Measurements from ENCODE around the gene SLC66A2.
A peak's percentile ranks its signal among the peaks of the same experiment; 100 is the strongest.

SLC66A2 gene

DNA sequence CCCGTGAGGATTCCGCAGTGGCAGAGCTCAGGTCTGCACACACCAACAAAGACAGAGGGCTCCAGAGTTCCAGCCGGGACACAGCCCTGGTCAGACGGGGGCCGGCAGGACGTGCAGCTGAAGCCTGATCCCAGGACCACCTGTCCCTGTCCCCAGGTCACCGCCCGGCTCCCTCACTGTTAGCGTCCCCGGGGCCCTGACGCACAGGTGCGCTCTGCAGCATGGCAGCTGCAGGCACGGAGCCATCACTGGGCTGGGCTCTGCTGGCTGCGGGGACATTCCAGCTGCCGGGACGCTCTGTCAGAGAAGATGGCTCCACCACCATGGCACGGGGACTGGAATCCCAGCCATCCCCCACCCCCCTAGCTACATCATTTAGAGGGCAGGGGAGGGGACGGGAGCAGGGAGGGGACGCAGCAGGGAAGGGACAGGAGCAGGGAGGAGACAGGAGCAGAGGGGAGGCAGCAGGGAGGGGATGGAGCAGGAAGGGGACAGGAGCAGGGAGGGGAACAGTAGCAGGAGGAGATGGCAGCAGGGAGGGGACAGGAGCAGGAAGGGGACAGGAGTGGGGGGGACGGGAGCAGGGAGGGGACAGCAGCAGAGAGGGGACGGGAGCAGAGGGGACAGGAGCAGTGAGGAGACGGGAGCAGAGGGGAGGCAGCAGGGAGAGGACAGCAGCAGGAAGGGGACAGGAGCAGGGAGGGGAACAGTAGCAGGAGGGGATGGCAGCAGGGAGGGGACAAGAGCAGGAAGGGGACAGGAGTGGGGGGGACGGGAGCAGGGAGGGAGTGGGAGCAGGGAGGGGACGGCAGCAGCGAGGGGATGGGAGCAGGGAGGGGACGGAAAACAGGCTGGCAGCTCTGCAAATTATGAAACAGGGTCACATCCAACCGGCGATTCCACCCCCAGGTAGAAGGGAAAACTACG lies 39.8 kb downstream of the SLC66A2 start:
- DNase-seq (ENCODE audit: low read depth) = no peak
- TF ChIP-seq, protein P1, sequence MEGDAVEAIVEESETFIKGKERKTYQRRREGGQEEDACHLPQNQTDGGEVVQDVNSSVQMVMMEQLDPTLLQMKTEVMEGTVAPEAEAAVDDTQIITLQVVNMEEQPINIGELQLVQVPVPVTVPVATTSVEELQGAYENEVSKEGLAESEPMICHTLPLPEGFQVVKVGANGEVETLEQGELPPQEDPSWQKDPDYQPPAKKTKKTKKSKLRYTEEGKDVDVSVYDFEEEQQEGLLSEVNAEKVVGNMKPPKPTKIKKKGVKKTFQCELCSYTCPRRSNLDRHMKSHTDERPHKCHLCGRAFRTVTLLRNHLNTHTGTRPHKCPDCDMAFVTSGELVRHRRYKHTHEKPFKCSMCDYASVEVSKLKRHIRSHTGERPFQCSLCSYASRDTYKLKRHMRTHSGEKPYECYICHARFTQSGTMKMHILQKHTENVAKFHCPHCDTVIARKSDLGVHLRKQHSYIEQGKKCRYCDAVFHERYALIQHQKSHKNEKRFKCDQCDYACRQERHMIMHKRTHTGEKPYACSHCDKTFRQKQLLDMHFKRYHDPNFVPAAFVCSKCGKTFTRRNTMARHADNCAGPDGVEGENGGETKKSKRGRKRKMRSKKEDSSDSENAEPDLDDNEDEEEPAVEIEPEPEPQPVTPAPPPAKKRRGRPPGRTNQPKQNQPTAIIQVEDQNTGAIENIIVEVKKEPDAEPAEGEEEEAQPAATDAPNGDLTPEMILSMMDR (conservative IDR thresholded peaks at IDR 0.05; ENCODE audit: low read length) = no peak
- no peak overlapping the region for H3K4me3 ChIP-seq (ENCODE audit: low read length)

DNA sequence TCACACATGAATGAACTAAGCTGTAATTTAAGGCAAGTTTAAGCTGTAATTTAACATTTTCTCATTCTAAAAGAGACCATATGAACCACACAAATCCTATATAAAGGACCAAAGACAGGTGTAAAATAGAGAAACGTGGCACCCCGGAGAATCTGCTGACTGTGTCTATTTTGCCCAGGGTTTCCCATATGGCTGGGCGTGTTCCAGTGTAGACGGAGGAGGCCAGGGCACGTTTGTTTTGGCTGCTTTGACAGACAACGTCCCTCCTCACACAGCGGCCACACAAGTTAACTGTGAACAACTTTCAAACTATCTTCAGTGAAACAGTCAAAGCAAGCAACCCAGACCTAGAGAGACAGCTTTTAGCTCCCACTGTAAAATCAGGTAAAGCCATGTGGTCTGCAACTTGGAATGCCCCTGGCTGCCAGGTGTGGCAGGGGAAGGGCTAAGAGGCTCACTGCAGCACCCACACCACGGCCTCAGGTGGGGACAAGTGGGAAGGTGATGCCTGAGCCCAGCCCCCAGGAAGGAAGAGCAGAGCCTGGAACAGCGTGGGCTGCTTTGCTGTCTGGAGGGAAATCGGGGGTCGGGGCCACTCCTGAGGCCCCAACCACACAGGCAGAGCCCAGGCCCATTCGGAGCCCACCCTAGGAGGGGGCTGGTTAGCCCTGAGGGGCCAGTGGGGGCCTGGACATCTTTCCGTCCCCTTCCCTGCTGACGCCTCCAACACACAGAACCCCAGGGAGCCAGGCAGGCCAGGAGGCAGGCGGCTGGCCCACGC lies 40.7 kb downstream of the SLC66A2 start:
- no peak for DNase-seq (ENCODE audit: low read depth)
- TF ChIP-seq, protein P1 (conservative IDR thresholded peaks at IDR 0.05; ENCODE audit: low read length) = no peak
- no peak overlapping the region for H3K4me3 ChIP-seq (ENCODE audit: low read length)

DNA sequence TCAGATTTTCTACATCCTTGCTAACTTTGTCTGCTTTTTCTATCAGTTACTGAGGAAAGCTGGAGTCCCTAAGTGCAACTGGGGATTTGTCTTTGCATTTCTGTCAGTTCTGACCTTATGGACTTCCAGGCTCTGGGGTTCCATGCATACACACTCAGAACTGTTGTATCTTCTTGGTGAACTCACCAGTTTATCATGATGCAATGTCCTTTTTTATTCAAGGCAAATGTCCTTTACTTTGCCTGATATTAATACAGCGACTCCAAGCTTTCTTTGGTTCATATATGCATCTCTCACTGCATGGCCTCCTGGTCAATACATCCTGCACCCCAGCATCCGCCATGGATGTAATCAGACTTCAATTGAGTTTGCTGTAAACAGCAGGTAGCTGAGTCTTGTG lies 44.7 kb downstream of the SLC66A2 start:
- H3K4me3 ChIP-seq (ENCODE audit: low read length) = no peak overlapping the region
- TF ChIP-seq, protein P1 (conservative IDR thresholded peaks at IDR 0.05; ENCODE audit: low read length) = no peak
- no peak for DNase-seq (ENCODE audit: low read depth)

DNA sequence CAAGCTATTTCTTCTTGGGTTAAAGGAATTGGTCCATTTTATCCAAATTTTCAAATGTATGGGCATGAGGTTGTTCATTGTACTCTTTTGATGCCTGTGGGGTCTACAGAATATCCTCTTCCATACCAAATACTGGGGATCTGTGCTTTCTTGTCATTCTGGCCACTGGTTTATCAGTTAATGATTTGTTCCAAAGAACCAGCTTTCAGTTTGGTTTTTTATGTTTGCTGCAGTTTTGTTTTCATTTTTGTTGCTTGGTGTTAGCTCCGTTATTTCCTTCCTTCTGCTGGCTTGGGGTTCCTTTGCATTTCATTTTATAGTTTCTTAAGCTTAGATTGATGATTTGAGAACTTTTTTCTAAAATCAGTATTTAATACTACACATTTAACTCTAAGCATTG lies 45.5 kb downstream of the SLC66A2 start:
- TF ChIP-seq, protein P1 (conservative IDR thresholded peaks at IDR 0.05; ENCODE audit: low read length) = no peak
- H3K4me3 ChIP-seq (ENCODE audit: low read length) = no peak overlapping the region
- no peak for DNase-seq (ENCODE audit: low read depth)

DNA sequence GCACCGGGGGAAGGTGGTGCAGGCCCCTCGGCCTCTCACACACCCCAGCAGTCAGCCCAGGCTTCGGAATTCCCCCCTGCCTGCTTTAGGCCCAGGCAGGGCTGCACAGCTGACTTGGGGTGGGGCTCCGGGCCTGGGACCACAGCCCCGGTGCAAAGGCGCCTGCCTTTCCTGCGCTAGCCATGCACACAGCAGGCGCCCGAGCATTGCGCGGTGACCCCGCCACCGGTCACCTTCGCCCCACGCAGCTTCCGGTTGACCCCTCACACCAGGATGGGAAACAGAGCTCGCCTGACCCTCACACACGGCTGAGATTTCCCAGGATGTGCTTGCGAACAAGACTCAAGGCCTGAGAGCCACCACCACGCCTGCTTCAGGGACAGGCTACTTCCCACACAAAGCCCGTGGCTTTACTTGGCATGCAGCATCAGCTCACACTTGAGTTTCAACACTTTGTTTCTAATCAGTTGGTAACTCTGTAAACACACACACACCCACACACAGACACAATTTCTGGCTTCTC lies 46.0 kb downstream of the SLC66A2 start:
- DNase-seq (ENCODE audit: low read depth) = peak; percentile 8
- TF ChIP-seq, protein P1 (conservative IDR thresholded peaks at IDR 0.05; ENCODE audit: low read length) = no peak
- no peak overlapping the region for H3K4me3 ChIP-seq (ENCODE audit: low read length)

DNA sequence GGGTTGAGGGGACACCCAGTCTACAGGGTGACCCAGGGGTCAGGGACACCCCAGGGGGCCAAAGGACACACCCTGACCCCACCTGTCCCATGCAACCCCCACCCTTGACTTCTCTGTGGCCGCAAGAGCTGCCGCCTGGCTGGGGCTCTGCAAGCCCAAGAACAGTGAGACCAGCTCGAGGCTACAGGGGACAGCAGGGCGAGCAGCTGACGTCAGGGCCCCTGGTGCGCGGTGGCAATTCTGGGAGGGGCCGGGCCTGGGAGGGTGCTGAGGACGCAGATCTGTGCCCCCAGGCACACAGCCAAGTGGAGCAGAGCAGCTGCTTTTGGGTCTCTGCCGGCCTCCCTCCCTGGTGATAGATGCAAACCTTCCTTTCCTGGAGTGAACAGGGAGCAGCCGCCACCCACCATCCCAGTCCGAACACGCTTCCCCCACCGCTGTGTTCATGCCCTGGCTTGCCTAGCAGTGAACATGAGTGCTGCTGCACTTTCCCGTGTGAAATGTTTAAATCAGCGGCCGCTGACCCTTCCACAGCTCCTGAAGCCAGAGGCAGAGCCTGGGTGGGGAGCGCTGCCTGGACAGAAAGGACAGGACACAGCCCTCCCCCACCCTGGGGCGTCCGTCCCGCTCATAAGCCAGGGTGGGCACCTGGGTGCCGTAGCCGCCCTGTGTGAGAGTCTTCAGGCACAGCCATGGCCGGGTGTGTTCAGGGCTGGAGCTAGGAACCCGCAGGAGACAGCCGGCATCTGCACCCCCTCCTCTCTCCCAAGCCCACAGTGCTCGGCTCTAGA lies 46.9 kb downstream of the SLC66A2 start:
- no peak overlapping the region for H3K4me3 ChIP-seq (ENCODE audit: low read length)
- DNase-seq (ENCODE audit: low read depth) = no peak
- TF ChIP-seq, protein P1 (conservative IDR thresholded peaks at IDR 0.05; ENCODE audit: low read length) = no peak

All from AG10803 (cell line).